Stomach (tissue), 4 donors: ENCODE measurements around the gene LIFR.
"Not testable (repeated sequence)": the region's sequence is repeated elsewhere in the genome, so short reads cannot be mapped to it uniquely, and the experiment has no call there.

Experiments used
- CTCF ChIP-seq, 7 experiments: fragments of 450-650 bp in 4 of 7; fragments of 200-600 bp in 3 of 7; sonication (generic) in 3 of 7; IDR thresholded peaks; one replicate each; pipeline ENCODE4 v1.5.1; 2016 to 2019; ENCODE audit warnings: antibody characterized with exemption in 7 of 7, control low read depth in 2 of 7, mild to moderate bottlenecking in 1 of 7
- EP300 ChIP-seq: sonication (generic); formaldehyde crosslinking; IDR thresholded peaks from one replicate; pipeline ENCODE4 v1.6.1; 2017; ENCODE audit warnings: antibody characterized with exemption
- POLR2A ChIP-seq, 4 donors: fragments of 450-650 bp; IDR thresholded peaks; one replicate each; pipeline ENCODE4 v1.6.1; 2016; ENCODE audit warnings: antibody characterized with exemption in 4 of 4, control low read depth in 2 of 4, mild to moderate bottlenecking in 1 of 4, moderate library complexity in 1 of 4
- POLR2AphosphoS5 ChIP-seq, 3 donors: sonication (generic); formaldehyde crosslinking; IDR thresholded peaks; one replicate each; pipeline ENCODE4 v1.6.1; 2016; ENCODE audit warnings: antibody characterized with exemption in 3 of 3

DNA sequence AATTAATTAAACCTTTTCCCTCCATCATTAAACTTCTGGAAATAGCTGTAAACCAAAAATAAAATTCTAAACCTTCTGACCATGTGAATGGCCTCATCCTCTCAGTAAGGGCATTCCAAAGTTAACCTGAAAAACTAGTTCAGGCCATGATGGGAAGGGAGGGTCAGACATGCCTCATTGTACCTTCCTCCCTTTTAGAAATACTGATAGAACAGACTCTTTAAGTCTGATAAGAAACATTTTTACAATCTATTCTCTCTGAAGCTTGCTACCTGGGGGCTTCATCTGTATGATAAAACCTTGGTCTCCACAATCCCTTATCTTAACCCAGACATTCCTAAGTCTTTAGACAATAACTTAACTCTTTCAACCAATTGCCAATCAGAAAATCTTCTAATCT, 43.3 kb upstream of the LIFR start:
- TF ChIP-seq POLR2A (IDR thresholded peaks at IDR 0.05); CTCF (IDR thresholded peaks at IDR 0.05); POLR2AphosphoS5 (IDR thresholded peaks at IDR 0.05); EP300: not testable (repeated sequence)
